Right lobe of liver (tissue), 4 donors: ENCODE results near the gene SOX18.

ENCODE experiments used
- POLR2A ChIP-seq: fragments of 450-650 bp; IDR thresholded peaks from one replicate; pipeline ENCODE4 v1.6.1; 2017; ENCODE audit warnings: antibody characterized with exemption, mild to moderate bottlenecking
- TF ChIP-seq, protein P1 (sequence below), 4 donors: fragments of 200-600 bp in 3 of 4; fragments of 450-650 bp in 1 of 4; IDR thresholded peaks; one replicate each; pipeline versions ENCODE4 v1.5.1 to v1.8.0; 2016 to 2022; ENCODE audit warnings: antibody characterized with exemption in 4 of 4, mild to moderate bottlenecking in 2 of 4
- donor health status: DM: no; HTN: no; CAD: no.
- donor health status: DM: no; HTN: no; CAD: no.
- donor health status: DM: no; HTN: yes; CAD: no.

DNA sequence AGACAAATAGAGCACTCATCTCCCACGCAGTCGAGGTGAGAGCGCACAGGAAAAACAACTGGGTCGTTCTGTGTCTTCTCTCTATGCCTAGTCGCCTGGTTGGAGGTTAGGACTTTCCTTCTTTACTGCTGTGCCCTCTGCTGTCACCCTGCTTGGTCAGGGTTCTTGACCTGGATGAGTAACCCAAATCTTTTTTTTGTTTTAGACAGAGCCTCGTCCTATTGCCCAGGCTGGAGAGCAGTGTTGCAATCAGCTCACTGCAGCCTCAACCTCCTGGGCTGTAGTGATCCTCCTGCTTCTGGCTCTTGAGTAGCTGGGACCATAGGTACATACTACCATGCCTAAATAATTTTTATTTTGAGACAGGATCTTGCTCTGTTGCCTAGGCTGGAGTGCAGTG is 44.0 kb downstream of the SOX18 start:
- TF ChIP-seq, protein P1, sequence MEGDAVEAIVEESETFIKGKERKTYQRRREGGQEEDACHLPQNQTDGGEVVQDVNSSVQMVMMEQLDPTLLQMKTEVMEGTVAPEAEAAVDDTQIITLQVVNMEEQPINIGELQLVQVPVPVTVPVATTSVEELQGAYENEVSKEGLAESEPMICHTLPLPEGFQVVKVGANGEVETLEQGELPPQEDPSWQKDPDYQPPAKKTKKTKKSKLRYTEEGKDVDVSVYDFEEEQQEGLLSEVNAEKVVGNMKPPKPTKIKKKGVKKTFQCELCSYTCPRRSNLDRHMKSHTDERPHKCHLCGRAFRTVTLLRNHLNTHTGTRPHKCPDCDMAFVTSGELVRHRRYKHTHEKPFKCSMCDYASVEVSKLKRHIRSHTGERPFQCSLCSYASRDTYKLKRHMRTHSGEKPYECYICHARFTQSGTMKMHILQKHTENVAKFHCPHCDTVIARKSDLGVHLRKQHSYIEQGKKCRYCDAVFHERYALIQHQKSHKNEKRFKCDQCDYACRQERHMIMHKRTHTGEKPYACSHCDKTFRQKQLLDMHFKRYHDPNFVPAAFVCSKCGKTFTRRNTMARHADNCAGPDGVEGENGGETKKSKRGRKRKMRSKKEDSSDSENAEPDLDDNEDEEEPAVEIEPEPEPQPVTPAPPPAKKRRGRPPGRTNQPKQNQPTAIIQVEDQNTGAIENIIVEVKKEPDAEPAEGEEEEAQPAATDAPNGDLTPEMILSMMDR (IDR thresholded peaks at IDR 0.05) = no peak
- no peak for TF ChIP-seq POLR2A
